ENCODE data around the gene TRIOBP. TPM values are rescaled to one million over a fixed set of nuclear protein-coding genes. Genes with fewer than 3 reads are reported as not detected.

TRIOBP gene
- total and polyA plus RNA-seq, 8 donors: 57.4 to 84.9 (median 71.4) TPM

DNA sequence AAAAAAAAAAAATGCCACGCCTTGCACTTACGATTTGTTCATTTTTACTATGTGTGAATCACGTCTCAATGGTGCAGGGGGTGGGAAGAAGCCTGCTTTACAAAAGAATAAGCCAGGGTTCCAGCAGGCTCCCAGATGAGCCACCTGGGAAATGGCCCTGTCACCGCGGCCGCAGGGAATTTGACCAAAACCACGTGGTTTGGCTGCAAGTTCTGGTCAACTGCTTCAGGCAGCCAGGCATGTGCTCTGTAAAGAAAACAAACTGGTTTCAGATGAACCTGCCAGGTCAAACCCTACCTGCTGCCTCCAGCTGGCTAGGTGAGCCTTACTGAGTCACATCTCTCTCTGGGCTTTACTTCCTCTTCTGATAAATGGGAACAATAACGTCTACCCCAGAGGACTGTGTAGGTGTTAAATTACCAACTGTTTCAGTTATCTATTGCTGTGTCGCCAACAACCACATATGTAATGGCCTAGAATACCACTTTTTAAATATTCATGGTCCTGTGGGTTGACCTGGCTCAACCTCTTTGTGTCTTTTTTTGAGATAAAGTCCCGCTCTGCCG lies 80.4 kb downstream of the TRIOBP start:
- DNase-seq (peak in 2 of 4 donors; percentile 29 to 72), ATAC-seq (peak; percentile 86)
- H3K27ac ChIP-seq: peak overlapping the region in 1 of 2 donors; percentile 26
- no peak overlapping the region for H3K4me3 ChIP-seq
- H3K9me3 ChIP-seq: no peaks in the 10 kb centered on the region
- H3K36me3 ChIP-seq: peaks cover 0 to 26% of the 10 kb centered on the region in 2 donors
- H3K4me1 ChIP-seq: peaks cover 0 to 5% of the 10 kb centered on the region in 2 donors
- intact Hi-C loops (cut with DNase I): no loop called here
- H3K27me3 ChIP-seq: no peaks in the 10 kb centered on the region
- TF ChIP-seq, protein P1, sequence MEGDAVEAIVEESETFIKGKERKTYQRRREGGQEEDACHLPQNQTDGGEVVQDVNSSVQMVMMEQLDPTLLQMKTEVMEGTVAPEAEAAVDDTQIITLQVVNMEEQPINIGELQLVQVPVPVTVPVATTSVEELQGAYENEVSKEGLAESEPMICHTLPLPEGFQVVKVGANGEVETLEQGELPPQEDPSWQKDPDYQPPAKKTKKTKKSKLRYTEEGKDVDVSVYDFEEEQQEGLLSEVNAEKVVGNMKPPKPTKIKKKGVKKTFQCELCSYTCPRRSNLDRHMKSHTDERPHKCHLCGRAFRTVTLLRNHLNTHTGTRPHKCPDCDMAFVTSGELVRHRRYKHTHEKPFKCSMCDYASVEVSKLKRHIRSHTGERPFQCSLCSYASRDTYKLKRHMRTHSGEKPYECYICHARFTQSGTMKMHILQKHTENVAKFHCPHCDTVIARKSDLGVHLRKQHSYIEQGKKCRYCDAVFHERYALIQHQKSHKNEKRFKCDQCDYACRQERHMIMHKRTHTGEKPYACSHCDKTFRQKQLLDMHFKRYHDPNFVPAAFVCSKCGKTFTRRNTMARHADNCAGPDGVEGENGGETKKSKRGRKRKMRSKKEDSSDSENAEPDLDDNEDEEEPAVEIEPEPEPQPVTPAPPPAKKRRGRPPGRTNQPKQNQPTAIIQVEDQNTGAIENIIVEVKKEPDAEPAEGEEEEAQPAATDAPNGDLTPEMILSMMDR (IDR thresholded peaks at IDR 0.05): no peak

DNA sequence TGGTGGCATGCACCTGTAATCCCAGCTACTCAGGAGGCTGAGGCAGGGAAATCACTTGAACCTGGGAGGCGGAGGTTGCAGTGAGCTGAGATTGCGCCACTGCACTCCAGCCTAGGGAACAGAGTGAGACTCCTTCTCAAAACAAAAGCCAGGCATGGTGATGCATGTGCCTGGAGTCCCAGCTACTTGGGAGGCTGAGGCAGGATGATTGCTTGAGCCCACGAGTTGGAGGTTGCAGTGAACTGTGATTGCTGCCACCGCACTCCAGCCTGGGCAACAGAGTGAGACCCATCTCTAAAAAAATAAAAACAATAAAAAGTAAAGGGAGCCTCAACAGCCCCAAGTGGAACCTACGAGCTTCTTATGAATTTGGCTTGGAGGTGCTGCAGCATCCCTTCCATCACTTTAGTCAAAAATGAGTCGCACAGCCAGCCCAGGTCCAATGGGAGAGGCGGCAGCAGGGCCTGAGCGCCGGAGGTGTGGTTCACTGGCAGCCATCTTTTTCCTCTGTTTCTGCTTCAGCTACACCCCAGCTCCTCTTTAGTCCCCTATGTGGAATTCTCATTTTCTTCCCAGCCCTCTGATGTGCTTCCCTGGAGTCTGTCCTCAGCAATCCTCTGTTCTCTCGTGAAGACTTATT lies 81.6 kb downstream of the TRIOBP start:
- DNase-seq (no peak), ATAC-seq (no peak)
- Histone ChIP-seq H3K27ac (no peak overlapping the region), H3K4me1 (peaks cover 0 to 5% of the 10 kb centered on the region in 2 donors), H3K9me3 (no peaks in the 10 kb centered on the region), H3K4me3 (no peak overlapping the region), H3K27me3 (no peaks in the 10 kb centered on the region), H3K36me3 (peaks cover 0 to 13% of the 10 kb centered on the region in 2 donors)
- TF ChIP-seq, protein P1 (IDR thresholded peaks at IDR 0.05): no peak
- intact Hi-C loops (cut with DNase I): no loop called here

DNA sequence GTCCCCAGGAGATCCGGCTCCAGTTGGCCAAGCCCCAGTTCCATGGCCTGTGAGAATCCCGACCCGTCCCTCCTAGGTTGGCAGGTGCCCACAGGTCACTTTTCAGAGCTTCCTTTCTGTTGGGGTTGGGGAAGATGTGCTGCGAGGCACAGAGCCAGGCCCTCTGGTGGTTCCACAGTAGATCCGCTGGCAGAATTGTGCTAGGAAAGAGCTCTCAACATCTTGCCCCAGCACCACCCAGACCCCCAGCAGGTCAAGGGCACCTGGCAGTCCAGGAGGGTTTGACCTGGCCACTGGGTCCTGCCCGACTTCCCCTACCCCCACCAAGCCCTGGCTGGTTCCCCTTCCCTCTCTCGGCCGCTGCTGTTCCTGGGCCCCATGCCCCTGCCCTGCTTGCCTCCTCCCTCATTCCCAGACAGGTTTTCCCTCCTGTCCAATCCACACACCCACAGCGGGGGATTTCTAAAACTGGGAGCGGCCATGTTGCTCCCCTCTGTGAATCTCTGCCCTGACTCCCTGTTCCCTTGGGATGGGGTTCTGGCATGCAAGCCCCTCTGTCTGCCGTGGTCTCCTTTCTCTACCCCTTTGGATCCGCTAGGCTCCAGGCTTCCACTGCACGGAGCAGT lies 84.7 kb downstream of the TRIOBP start:
- Histone ChIP-seq H3K4me3 (no peak overlapping the region), H3K27me3 (no peaks in the 10 kb centered on the region), H3K9me3 (no peaks in the 10 kb centered on the region), H3K36me3 (no peaks in the 10 kb centered on the region), H3K27ac (no peak overlapping the region), H3K4me1 (peaks cover 0 to 5% of the 10 kb centered on the region in 2 donors)
- intact Hi-C loops (cut with DNase I): loop anchor here in 1 of 2 donors (10.0 kb wide), 1 partner anchor 137 kb away; no protein-coding TSS in a partner anchor
- ATAC-seq: no peak
- no peak for DNase-seq
- TF ChIP-seq, protein P1 (IDR thresholded peaks at IDR 0.05): no peak

DNA sequence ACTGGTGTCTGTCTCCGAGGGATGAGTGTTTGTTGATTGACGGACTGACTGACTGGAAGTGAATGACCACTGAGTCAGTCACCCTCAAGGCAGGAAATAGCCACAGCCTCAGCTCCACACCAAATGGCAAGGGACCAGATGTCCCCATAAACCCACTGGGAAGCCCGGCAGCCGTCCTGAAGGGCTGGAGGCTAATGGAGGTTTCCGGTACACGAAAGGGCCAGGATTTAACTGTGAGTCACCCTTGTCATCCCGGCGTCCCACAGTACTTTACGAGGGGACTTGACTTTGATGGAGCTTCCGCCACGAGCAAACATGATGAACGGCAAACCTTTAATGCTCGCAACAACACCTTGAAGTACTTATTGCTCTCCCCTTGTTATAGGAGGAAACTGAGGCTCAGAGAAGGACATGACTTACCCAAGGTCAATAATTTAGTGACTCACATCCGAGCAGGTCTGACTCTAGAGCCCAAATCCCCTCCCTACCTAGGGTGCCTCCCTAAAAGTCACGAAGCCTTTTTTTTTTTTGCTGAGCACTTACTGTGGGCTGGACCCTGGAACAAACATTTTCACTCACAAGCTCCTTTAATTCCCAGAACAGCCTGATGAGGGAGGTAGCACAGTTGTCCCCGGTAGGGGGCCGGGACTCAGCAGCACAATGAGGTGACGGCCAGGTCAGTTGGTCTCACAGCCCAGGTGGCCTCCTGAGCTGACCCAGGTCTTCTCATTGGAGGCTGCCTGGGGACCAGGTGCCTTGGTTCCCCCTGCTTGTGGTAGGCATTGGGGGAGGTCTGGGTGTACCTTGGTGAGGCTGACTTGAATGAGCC lies 85.7 kb downstream of the TRIOBP start:
- Histone ChIP-seq H3K9me3 (no peaks in the 10 kb centered on the region), H3K4me1 (no peaks in the 10 kb centered on the region), H3K27ac (no peak overlapping the region), H3K36me3 (no peaks in the 10 kb centered on the region), H3K4me3 (no peak overlapping the region), H3K27me3 (no peaks in the 10 kb centered on the region)
- intact Hi-C loops (cut with DNase I): loop anchor here in 1 of 2 donors (10.0 kb wide), 1 partner anchor 138 kb away; no protein-coding TSS in a partner anchor
- TF ChIP-seq, protein P1 (IDR thresholded peaks at IDR 0.05): no peak
- DNase-seq (no peak), ATAC-seq (no peak)
